ENCODE data around the gene ODAD4. TPM values are rescaled to one million over a fixed set of nuclear protein-coding genes. Genes with fewer than 3 reads are reported as not detected.

ODAD4 gene
- total RNA-seq, 1 donor from 2014 or later = 0.66 TPM

DNA sequence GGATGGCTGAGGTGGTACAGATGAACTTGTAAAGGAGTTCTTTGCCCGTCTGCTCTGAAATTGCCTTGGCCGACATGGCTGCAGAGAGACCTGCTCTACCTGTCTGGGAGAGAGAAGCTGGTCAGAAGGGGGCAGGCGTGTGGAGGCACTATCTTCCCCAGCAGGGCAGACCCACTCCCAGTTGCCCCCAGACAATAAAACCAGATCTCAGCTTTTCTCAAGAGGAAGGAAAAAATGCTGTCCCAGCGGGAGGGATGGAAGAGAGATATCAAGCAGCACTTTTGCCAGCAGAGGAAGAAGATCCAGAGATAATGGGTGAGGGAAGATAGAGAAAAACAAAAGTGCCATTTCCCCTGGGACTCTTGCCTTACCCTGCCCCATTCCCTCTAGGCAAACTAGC is 16.6 kb upstream of the ODAD4 start:
- intact Hi-C loops (cut with micrococcal nuclease) = no loop called here

DNA sequence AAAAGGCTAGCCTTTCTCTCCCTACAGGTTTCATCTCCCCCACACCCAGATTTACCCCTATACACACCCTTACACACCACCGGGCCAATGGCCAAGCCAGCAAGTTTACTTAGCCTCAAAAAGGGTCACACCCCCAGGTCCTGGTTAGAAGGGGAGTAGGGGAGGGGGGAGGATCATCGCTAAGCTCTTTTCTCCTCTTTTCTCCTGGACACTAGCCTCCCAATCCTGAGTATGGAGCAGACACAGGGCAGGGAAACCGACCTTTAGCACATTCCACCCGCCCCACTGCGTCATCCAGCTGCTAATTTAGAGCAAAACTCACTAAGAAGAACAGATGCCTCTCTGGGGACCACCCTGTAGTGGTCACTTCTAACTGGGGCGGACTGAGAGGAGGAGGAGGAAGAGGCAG is 16.1 kb upstream of the ODAD4 start:
- intact Hi-C loops (cut with micrococcal nuclease) = no loop called here

DNA sequence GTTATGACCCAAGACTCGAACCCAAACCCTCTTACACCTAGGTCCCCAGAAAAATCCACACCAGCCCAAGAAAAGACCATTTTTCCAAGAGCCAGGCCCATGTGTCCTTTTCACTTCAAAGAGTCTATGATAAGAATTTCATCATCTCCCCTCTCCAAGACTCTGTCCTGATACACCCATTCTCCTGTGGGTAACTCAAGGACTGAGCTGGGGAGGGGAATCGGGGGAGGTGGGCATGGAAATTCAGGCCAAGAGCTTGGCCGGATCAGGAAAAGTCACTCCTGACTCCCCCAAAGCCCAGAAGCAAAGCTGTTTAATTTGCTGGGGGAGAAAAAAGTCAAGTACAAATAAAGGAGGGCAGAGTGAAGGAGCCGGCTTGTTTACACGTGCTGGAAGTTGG is 15.4 kb upstream of the ODAD4 start:
- intact Hi-C loops (cut with micrococcal nuclease) = loop anchor here (5.0 kb wide), 1 partner anchor 102 kb away; the partner anchor contains the start of gene DNAJC7

DNA sequence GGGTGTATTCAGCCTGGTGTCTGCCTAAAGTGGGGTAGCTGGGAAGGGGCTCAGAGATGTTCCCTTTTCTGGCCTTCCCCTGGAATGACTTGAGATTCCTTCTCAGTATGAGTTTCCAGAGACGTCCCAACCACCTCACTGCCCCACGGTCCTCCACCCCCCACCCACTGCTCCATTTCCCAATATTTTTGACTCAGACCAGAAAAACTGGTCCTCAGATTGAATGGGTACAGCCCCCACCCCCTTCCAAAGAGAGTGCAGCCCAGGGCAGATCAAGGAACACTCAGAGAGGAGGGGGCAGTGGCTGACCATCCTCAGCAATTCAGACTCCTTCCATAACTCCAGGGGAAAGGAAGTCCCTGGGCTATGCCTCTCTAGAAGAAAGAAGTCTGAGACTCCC is 14.9 kb upstream of the ODAD4 start:
- intact Hi-C loops (cut with micrococcal nuclease) = loop anchor here (5.0 kb wide), 1 partner anchor 102 kb away; the partner anchor contains the start of gene DNAJC7

DNA sequence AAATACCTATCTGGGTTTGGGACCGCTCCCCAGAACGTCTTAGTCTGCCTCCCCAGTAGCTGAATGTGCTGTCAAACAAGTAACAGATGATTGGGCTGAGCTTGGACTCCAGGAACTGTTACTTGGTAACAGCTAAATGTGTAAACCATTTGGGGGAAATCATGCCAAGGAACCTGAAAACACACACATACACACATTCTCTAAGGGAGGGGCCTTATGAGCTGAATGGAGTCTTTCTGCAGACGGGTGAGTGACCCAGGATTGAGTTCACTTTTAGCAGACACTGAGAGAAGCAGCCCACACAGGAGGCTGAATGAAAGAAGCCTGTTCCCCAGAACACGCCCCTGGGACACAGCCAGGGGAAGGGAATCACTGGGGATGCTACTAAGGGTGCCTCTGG is 13.2 kb upstream of the ODAD4 start:
- intact Hi-C loops (cut with micrococcal nuclease) = loop anchor here (5.0 kb wide), 1 partner anchor 100 kb away; the partner anchor contains the start of gene DNAJC7

DNA sequence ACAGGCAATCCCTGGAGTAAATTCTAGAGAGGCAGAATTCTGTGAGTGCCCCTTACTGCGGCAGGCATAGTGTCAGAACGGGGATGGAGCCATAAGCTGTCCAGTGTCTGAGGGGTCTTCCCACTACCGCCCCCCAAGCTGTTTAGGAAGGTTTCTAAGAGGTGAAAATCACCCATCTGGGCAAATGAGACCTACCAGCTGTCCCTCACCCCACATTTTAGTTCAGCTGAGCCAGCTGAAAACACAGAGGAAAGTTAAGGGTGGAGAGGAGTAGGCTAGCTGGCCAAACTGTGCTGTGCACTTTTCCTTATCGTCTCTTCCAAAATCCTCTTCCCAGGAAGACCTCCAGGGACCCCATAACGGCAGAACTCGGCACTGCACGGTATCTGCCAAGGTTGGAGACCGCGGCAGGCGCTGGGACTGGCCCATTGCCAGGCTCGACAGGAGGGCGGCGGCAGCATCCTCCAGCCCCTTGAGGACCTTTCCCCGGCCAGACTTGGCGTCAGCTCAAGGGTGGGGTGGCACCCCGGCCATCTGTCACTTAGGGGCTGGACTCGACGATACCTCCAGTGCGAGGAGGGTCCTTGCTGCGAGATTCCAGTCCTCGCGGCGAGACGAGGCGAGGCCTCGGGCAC is 12.6 kb upstream of the ODAD4 start:
- intact Hi-C loops (cut with micrococcal nuclease) = loop anchor here (2.0 to 5.0 kb wide), 2 partner anchors 53 to 100 kb away; partner anchors contain the start of genes DNAJC7 and KLHL11

DNA sequence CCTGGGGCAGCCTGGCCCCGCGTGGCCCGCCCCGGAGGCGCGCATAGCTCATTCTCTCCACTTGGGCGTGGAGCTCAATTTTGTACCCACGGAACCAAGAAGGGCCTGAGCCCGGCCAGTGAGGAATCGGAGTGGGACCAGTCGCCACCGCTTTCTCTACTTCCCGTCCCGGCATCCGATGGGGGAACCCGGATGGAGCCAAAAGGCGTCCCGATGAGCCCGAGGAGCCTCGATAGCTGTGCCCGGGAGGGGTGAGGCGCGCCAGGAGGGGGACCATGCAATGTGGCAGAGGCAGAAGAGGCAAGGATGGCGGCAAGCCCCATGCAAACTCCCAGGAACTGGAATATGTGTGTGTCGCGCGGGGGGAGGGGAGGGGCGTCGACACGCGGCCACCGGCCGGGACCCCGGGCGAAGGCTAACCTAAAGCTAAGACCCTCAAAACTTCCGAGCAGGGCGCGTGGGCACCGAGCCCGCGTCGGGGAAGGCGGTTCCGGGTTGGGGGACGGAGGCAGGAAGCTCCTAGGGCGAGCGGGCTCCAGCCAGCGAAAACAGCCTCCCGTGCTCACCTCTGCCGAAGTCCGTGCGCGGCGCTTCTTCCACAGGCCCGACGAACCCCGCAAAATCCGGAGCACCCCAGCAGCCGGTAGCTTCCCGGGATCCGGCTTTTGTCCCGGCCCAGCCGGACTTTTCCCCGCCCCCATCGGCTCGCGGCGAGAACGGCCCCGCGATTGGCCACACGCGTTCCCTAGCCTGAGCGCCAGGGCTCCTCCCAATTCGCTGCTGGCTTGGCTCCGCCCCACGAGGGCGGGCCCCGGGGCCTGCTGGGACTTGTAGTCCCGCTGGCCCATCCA is 11.9 kb upstream of the ODAD4 start, which contains the start of gene ACLY:
Gene ACLY, minus strand, starts transcription at position 638 of the 851 bp plus-strand sequence. CDS start 5,078 bp downstream, outside the sequence.
- intact Hi-C loops (cut with micrococcal nuclease) = loop anchor here (1.0 to 5.0 kb wide), 5 partner anchors 12 to 107 kb away; partner anchors contain the start of genes CNP, DNAJC7, KLHL11 and ODAD4

DNA sequence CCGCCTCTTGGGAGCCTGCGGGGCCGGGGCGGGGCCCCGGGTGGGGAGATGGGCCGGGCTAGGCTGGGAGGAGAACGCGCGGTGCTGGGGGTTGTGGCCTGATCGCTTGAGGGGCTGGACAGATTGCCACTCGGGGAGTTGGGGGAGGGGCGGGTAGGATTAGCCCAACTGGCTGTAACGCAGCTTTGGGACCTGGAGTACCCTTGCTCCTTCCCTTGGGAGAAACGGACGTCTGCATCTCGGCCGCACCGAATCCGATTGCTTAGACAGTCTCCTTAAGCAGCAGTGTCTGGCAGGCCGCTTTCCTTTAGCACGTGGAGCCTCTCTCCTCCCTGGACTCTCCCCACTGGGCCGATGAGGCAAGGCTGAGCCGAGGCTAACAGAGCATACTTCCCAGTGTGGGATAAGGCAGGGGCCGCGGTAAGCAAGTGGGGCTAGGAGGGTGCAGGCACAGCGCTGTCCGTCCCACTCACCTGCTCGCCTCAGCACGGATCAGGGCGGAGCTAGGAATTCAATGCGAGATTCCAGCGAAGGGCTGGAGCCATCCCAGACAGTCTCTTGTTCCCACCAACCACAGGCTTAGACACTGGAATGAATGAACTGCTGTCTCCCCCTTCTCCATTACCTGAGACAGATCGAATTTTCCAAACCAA is 11.1 kb upstream of the ODAD4 start:
- intact Hi-C loops (cut with micrococcal nuclease) = loop anchor here (1.0 to 5.0 kb wide), 5 partner anchors 11 to 108 kb away; partner anchors contain the start of genes CNP, DNAJC7, KLHL11 and ODAD4

DNA sequence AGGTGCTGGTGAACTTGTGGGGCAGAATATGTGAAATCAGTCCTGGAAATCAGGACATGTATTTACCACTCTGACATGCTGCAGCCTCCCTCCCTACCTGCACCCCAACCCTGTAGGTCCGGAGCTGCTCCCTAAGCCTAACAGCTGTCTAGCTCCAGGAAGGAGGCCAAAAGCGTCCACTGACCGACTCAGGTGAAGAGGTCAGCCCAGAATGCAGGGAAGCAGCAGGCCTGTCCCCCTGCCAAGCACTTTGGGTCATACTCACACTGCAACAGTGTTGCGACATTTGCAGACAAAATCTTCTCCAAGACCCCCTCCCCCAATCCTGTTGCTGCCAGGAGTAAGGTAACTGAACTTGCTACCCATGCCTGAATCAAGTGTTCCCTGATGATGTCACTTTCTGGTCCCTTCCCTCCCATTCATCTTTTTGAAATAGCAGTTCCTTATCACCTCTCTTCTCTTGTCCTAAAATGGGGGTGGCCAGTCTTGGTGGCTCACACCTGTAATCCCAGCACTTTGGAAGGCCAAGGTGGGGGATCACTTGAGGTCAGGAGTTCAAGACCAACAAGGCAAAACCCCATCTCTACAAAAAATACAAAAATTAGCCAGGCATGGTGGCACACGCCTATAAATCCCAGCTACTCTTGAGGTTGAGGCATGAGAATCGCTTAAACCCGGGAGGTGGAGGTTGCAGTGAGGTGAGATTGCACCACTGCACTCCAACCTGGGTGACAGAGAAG is 10.4 kb upstream of the ODAD4 start:
- intact Hi-C loops (cut with micrococcal nuclease) = loop anchor here (1.0 to 5.0 kb wide), 5 partner anchors 10 to 109 kb away; partner anchors contain the start of genes CNP, DNAJC7, KLHL11 and ODAD4

DNA sequence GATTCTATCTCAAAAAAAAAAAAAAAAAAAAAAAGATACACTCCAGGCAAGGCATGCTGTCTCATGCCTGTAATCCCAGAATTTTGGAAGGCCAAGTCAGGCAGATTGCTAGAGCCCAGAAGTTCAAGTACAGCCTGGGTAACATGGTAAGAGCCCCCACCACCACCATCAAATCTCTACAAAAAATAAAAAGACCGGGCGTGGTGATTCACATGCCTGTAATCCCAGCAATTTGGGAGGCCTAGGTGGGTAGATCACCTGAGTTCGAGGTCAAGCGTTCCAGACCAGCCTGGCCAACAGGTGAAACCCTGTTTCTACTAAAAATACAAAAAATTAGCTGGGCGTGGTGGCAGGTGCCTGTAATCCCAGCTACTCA is 9.8 kb upstream of the ODAD4 start:
- intact Hi-C loops (cut with micrococcal nuclease) = no loop called here

DNA sequence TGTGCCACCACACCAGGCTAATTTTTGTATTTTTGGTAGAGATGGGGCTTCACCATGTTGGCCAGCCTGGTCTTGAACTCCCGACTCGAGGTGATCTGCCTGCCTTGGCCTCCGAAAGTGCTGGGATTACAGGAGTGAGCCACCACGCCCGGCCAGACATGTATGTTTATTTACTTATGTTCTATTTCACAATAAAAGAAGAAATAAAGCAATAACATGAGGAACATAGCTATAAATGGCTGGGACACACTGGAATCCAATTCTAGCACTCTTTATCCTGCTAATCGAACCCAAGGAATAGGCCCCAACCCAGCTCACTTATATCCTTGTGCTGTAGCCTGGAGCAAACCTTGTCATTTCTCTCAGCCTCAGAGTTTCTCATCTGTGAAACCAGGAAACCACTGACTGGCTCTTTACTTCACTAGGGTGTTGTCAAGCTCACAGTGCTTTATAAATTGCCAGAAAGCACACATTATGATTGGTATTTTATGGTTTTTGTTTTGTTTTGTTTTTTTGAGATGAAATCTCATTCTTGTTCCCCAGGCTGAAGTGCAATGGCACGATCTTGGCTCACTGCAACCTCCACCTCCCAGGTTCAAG is 4.3 kb upstream of the ODAD4 start:
- intact Hi-C loops (cut with micrococcal nuclease) = no loop called here

DNA sequence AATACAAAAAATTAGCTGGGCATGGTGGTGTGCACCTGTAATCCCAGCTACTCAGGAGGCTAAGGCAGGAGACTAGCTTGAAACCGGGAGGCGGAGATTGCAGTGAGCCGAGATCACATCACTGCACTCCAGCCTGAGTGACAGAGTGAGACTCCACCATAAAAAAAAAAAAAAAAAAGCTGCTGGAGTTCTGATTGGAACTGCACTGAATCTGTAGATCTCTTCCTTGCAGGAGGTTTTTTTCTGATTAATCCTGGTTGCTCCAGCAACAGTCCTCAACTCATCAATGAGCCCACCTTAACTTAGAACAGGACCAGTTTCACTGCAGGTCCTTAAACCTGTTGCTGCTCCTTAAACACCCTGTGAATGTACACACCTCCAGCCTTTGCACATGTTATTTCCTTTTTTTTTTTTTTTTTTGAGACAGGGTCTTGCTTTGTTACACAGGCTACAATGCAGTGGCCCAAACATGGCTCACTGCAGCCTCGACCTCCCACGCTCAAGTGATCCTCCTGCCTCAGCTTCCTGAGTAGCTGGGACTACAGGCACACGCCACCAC is 1.6 kb upstream of the ODAD4 start:
- intact Hi-C loops (cut with micrococcal nuclease) = no loop called here

DNA sequence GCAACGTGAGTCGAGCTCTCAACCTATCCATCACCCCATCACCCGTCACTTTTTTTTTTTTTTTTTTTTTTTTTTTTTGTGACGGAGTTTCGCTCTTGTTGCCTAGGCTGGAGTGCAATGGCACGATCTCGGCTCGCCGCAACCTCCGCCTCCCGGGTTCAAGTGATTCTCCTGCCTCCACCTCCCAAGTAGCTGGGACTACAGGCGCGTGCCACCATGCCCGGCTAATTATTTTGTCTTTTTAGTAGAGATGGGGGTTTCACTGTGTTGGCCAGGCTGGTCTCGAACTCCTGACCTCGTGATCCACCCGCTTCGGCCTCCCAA is 378 bp downstream of the ODAD4 start:
- intact Hi-C loops (cut with micrococcal nuclease) = loop anchor here (1.0 to 5.0 kb wide), 4 partner anchors 11 to 225 kb away; partner anchors contain the start of genes DNAJC7, FKBP10 and P3H4

DNA sequence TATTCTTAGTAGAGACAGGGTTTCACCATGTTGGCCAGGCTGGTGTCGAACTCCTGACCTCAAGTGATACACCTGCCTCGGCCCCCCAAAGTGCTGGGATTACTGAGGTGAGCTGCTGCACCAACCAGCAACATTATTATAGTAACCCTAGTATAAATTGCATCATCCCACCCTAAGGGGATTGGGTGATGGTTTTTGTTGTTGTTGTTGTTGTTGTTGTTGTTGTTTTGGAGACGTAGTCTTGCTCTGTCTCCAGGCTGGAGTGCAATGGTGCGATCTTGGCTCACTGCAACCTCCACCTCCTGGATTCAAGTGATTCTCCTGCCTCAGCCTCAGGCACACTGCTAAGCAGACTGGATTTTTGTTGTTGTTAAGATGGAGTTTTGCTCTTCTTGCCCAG is 1.3 kb downstream of the ODAD4 start:
- intact Hi-C loops (cut with micrococcal nuclease) = loop anchor here (5.0 kb wide), 1 partner anchor 119 kb away; the partner anchor contains the start of genes FKBP10 and P3H4

DNA sequence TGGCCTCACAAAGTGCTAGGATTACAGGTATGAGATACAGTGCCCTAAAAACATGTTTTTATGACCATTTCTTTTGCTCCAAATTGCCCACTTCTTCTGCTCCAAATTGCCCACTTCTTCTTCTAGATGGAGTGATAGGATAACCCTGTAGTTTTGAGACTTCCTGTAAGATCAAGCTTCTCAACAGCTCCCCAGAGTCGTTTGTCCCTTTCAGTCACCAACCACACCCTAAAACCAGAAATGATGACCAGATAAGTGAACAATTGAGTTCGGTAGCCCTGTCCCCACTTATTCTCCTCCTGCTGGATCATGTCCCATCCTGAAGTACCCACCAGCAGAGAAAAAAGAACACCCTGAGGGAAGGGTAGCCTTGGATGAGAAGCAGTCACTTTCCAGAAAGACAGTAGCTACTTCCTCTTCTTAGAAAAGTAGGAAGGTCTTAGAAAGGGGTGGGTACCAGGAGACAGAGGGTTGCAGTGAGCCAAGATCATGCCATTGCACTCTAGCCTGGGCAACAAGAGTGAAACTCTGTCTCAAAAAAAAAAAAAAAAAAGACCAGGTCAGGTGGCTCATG is 2.5 kb downstream of the ODAD4 start:
- intact Hi-C loops (cut with micrococcal nuclease) = loop anchor here (5.0 kb wide), 1 partner anchor 121 kb away; the partner anchor contains the start of genes FKBP10 and P3H4

DNA sequence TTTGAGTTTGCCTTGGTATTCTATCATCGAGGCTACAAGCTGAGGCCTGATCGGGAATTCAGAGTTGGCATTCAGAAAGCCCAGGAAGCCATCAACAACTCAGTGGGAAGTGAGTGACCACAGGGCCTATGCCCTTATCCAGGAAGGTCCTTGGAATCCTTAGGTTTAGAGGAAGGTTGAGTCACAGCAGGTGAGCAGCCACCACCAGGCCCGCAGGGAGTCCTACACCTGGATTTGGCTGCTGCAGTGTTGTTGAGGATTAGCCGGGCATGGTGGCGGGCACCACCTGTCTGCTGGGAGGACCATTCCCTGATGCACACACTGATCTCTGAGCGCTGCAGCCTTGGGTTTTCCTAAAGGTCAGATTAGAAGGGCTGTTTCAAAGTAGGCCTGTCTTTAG is 5.2 kb downstream of the ODAD4 start:
- intact Hi-C loops (cut with micrococcal nuclease) = no loop called here

DNA sequence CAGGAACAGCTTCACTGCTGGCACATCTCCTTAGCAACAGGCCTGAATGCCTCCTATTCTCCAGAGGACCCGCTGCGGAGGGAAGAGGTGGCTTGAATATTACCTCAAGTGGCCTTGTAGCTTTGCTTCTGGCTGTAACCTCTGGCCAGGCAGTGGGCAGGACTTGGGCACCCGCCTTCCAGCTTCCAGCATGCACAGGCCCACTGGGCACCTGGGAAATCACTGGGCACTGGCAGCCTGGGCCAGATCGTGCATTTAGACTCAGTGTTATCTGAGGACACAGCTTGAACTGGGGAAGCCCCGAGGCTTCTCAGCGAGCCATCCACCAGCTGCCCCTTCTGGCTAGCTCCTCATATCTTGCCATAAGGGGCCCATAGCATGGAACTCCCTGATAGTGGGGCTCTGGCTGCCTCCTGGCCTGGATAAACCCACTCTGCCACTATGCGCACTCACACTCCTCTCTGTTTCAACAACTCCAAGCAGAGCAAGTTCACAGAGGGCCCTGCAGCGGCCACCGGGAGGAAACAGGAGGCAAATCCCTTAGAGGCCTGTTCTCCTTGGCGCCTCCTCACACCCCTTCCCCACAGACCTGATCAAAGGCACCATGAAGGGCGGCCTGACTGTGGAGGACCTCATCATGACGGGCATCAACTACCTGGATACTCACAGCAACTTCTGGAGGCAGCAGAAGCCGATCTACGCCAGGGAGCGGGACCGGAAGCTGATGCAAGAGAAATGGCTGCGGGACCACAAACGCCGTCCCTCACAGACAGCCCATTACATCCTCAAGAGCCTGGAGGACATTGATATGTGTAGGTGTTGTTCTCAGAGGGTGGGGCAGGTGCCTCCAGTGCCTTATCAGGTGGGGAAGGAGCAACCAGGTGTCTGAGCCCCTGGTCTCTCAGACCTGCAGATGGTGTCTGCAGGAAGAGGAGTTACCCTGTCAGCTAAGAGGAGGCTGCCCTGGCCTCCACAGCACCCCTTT is 7.8 kb downstream of the ODAD4 start:
- intact Hi-C loops (cut with micrococcal nuclease) = no loop called here

DNA sequence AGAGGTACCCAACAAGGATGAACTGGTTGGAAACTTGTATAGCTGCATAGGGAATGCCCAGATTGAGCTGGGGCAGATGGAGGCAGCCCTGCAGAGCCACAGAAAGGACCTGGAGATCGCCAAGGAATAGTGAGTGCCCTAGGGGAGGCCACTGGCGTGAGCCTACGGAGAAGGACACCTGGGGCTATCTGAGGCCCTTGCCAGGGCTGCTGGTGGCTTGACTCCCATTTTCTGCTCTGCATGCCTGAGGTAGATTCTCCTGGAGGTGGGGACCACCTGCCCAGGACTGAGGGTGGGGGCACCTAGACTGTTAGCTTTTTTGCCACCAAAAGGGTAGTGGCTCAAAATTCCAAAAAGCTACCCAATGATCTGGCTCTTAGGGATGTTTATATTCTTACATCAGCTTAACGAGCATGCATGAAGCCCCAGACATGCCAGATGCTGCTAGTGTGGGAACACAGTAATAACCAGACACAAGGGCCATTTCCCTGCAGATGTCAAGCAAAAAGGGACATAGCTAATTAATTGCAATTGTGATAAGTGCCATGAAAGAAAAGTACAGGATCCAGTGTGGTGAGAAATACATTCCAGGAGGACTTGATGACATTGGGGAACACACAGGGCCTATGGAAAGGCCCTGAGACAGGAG is 8.8 kb downstream of the ODAD4 start:
- intact Hi-C loops (cut with micrococcal nuclease) = no loop called here
